ENCODE data around the gene LRRC37B.
"Not testable (repeated sequence)": the region's sequence is repeated elsewhere in the genome, so short reads cannot be mapped to it uniquely, and the experiment has no call there.

GRCh38 chr17:32027271-32027670 is 20.1 kb downstream of the LRRC37B start:
- TF ChIP-seq SP1 (IDR thresholded peaks at IDR 0.05); CTBP1 (IDR thresholded peaks at IDR 0.05; ENCODE audit: borderline replicate concordance); HDGF (IDR thresholded peaks at IDR 0.05; ENCODE audit: borderline replicate concordance): not testable (repeated sequence)

Data from HEK293T (cell line).